AG04450 (cell line): Measurements from ENCODE around the gene HIPK2. TPM values are rescaled to one million over a fixed set of nuclear protein-coding genes. Genes with fewer than 3 reads are reported as not detected.

Experiments
- CTCF ChIA-PET: fragments of 300-600, 350-600 bp; formaldehyde crosslinking; extraction: SDS; loops from one replicate; lab custom pipeline; 2022; ENCODE audit warnings: antibody characterized with exemption, inconsistent platforms; lab: Charles Lee
- POLR2A ChIA-PET: fragments of 350-600 bp; formaldehyde crosslinking; extraction: SDS; loops from one replicate; lab custom pipeline; 2021; ENCODE audit warnings: antibody characterized with exemption, inconsistent platforms; lab: Yijun Ruan, JAX
- DNase-seq: peaks from one replicate; pipeline ENCODE4 v3.0.0-alpha.2; 2011; ENCODE audit warnings: low read depth, low spot score
- H3K27ac ChIP-seq: one replicate; pipeline ENCODE4 v1.5.1; 2012; ENCODE audit warnings: low read depth, low read length, control low read depth
- H3K27me3 ChIP-seq: one replicate; pipeline ENCODE4 v1.6.0; 2012; ENCODE audit warnings: low read length; ENCODE audit not compliant: control insufficient read depth, insufficient read depth
- H3K4me3 ChIP-seq: 2 replicates; pipeline ENCODE4 v1.5.1; 2011; ENCODE audit warnings: mild to moderate bottlenecking, low read depth, low read length, control low read depth
- H3K9me3 ChIP-seq: 2 replicates; pipeline ENCODE4 v1.5.1; 2012; ENCODE audit warnings: low read length; ENCODE audit not compliant: control insufficient read depth, insufficient read depth
- CTCF ChIP-seq: IDR thresholded peaks from 2 replicates; pipeline ENCODE4 v1.5.1; 2011; ENCODE audit warnings: low read depth, low read length, control low read depth, inconsistent platforms
- polyA plus RNA-seq: library from polyadenylated mRNA; depleted of rRNA; stranded (reverse); fragments of >200 nt; gene quantifications from 2 replicates; pipeline ENCODE4 v1.2.3, GENCODE V29; 2011

The HIPK2 gene
- polyA plus RNA-seq, 1 experiment, result 61.4 TPM

GRCh38 chr7:139682136-139683013, 95.4 kb downstream of the HIPK2 start:
- no peak overlapping the region for H3K4me3 ChIP-seq
- H3K27ac ChIP-seq, result peak overlapping the region; percentile 98
- CTCF ChIA-PET, result interaction anchor here (1.3 kb wide), 1 partner anchor 55 kb away, joined by 3 read pairs; no protein-coding TSS in a partner anchor
- no peak for DNase-seq
- H3K27me3 ChIP-seq, result no peaks in the 10 kb centered on the region
- H3K9me3 ChIP-seq, result peaks cover 5% of the 10 kb centered on the region; the same call in 1 of the 2 replicates
- TF ChIP-seq CTCF, result no peak
- POLR2A ChIA-PET, result interaction anchor here (1.5 kb wide), 1 partner anchor 233 kb away, joined by 7 read pairs; no protein-coding TSS in a partner anchor

- POLR2A ChIA-PET, result no interaction called here
- no peak for DNase-seq
These were observed 96.0 kb downstream of the HIPK2 start for GRCh38 chr7:139681812-139682135.

GRCh38 chr7:139681463-139681755, 96.4 kb downstream of the HIPK2 start:
- CTCF ChIA-PET, result interaction anchor here (0.6 to 1.3 kb wide), 3 partner anchors 56 to 96 kb away, joined by 3 to 6 read pairs (median 3); partner anchors contain the start of gene HIPK2
- H3K4me3 ChIP-seq, result no peak overlapping the region
- no peaks in the 10 kb centered on the region for H3K27me3 ChIP-seq
- H3K9me3 ChIP-seq, result peaks cover 5% of the 10 kb centered on the region; the same call in 1 of the 2 replicates
- POLR2A ChIA-PET, result interaction anchor here (1.0 to 2.7 kb wide), 3 partner anchors 13 to 234 kb away, joined by 3 to 18 read pairs (median 7); no protein-coding TSS in a partner anchor
- peak overlapping the region; percentile 98 for H3K27ac ChIP-seq
- TF ChIP-seq CTCF, result no peak
- DNase-seq, result no peak

More at GRCh38 chr7:139681812-139682135, 96.0 kb downstream of the HIPK2 start:
- H3K27ac ChIP-seq, result peak overlapping the region; percentile 98
- CTCF ChIA-PET, result interaction anchor here (1.3 kb wide), 1 partner anchor 56 kb away, joined by 3 read pairs; no protein-coding TSS in a partner anchor
- H3K4me3 ChIP-seq, result no peak overlapping the region
- TF ChIP-seq CTCF, result no peak
- H3K9me3 ChIP-seq, result peaks cover 5% of the 10 kb centered on the region; the same call in 1 of the 2 replicates
- H3K27me3 ChIP-seq, result no peaks in the 10 kb centered on the region

- no peaks in the 10 kb centered on the region for H3K27me3 ChIP-seq
- TF ChIP-seq CTCF, result no peak
- ChIA-PET CTCF (interaction anchor here (0.6 to 1.3 kb wide), 4 partner anchors 57 to 97 kb away, joined by 3 to 6 read pairs (median 3); partner anchors contain the start of gene HIPK2), POLR2A (interaction anchor here (0.8 to 2.7 kb wide), 4 partner anchors 14 to 234 kb away, joined by 3 to 18 read pairs (median 5); no protein-coding TSS in a partner anchor)
- peak overlapping the region; percentile 98 for H3K27ac ChIP-seq
- H3K9me3 ChIP-seq, result peaks cover 5% of the 10 kb centered on the region; the same call in 1 of the 2 replicates
- no peak overlapping the region for H3K4me3 ChIP-seq
- peak; percentile 77 for DNase-seq
These were observed 96.9 kb downstream of the HIPK2 start for GRCh38 chr7:139680676-139681462.
